ENCODE measurements around the gene JPT1. TPM values are rescaled to one million over a fixed set of nuclear protein-coding genes. Genes with fewer than 3 reads are reported as not detected.

JPT1 gene
- polyA plus RNA-seq, 1 of the 3 experiments (the other 2 are of a cell fraction), result 490 TPM

GRCh38 chr17:75176625-75177024 is 22.3 kb upstream of the JPT1 start:
- H3K79me2 ChIP-seq (ENCODE audit: insufficient read depth), result peaks cover 100% of the 10 kb centered on the region
- no peak overlapping the region for H2AFZ ChIP-seq (ENCODE audit: low read depth)
- H3K27ac ChIP-seq (ENCODE audit: low read depth in 2 of 2, low read length in 1 of 2), result no peak overlapping the region
- H3K4me3 ChIP-seq (ENCODE audit: low read depth in 2 of 2, low read length in 1 of 2), result no peak overlapping the region
- H4K20me1 ChIP-seq (ENCODE audit: insufficient read depth), result peaks cover 82% of the 10 kb centered on the region
- no peak overlapping the region for H3K4me2 ChIP-seq
- 94% methylated on average over 5 of the region's 5 CpGs for WGBS (ENCODE audit: low lambda C conversion rate)
- peaks cover 24 to 88% of the 10 kb centered on the region in 2 experiments for H3K36me3 ChIP-seq (replicated peaks in 1 of 2; ENCODE audit: control insufficient read depth in 1 of 2, insufficient read depth in 2 of 2, low read length in 1 of 2)
- no peaks in the 10 kb centered on the region for H3K9me3 ChIP-seq
- H3K4me1 ChIP-seq (ENCODE audit: control insufficient read depth in 1 of 2, insufficient read depth in 2 of 2, low read depth in 1 of 2, low read length in 1 of 2), result peaks cover 0 to 6% of the 10 kb centered on the region in 2 experiments; a peak in 1 of 4 replicates
- CTCF ChIA-PET, result interaction anchor here (0.7 to 9.9 kb wide), 6 partner anchors 9 to 94 kb away, joined by 3 to 107 read pairs (median 4); partner anchors contain the start of gene MIF4GD
- TF ChIP-seq ZBTB33 (IDR thresholded peaks at IDR 0.05; ENCODE audit: borderline replicate concordance, low read depth) (no peak), USF1 (IDR thresholded peaks at IDR 0.05; ENCODE audit: borderline replicate concordance, low read depth) (no peak), PBX3 (IDR thresholded peaks at IDR 0.05) (no peak), FOXM1 (IDR thresholded peaks at IDR 0.05; ENCODE audit: low read depth) (no peak), USF2 (IDR thresholded peaks at IDR 0.05; ENCODE audit: borderline replicate concordance, low read depth, low read length) (no peak), SMC3 (IDR thresholded peaks at IDR 0.05; ENCODE audit: low read depth, low read length) (no peak), MAX (IDR thresholded peaks at IDR 0.05; ENCODE audit: low read depth) (no peak), GATA2 (CRISPR knock-in tag; IDR thresholded peaks at IDR 0.05) (no peak), FOSL2 (IDR thresholded peaks at IDR 0.05; ENCODE audit: borderline replicate concordance, low read depth) (no peak), MEF2A (IDR thresholded peaks at IDR 0.05; ENCODE audit: borderline replicate concordance, low read depth) (no peak), RXRA (IDR thresholded peaks at IDR 0.05; ENCODE audit: borderline replicate concordance, low read depth) (no peak), NRF1 (IDR thresholded peaks at IDR 0.05; ENCODE audit: low read depth, low read length) (no peak)
- H3K27me3 ChIP-seq (ENCODE audit: insufficient read depth), result no peaks in the 10 kb centered on the region
- POLR2A ChIA-PET, result no interaction called here
- no peak for DNase-seq
- H3K9ac ChIP-seq, result no peak overlapping the region
- peaks cover 30% of the 10 kb centered on the region for H3F3A ChIP-seq (replicated peaks; ENCODE audit: insufficient read depth)
- H3K9me2 ChIP-seq, result no peaks in the 10 kb centered on the region
